ENCODE measurements around the gene MPL.
A peak's percentile ranks its signal among the peaks of the same experiment; 100 is the strongest.

The MPL gene

DNA sequence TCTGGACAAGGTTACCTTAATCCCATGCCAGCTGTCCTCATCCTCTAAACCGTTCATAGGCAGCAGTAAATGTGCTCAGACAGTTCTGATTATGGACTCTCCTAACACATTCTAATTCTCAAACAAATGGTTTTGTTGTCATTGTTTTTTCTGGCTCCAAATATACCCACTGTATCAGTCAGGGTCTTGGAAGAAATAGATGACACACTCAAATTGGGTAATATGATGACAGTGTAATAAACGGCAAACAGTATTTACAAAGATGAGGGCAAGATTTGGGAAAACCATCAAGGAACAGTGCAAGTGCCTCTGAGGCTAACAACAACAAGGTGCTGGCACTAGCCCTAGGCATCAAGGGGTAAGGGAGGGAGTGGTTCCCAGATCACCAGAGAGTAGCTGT lies 16.9 kb downstream of the MPL start:
- no peak for TF ChIP-seq CTCF (IDR thresholded peaks at IDR 0.05; ENCODE audit: low read depth, low read length)
- no peak for DNase-seq (ENCODE audit: extremely low read depth, low read depth)

DNA sequence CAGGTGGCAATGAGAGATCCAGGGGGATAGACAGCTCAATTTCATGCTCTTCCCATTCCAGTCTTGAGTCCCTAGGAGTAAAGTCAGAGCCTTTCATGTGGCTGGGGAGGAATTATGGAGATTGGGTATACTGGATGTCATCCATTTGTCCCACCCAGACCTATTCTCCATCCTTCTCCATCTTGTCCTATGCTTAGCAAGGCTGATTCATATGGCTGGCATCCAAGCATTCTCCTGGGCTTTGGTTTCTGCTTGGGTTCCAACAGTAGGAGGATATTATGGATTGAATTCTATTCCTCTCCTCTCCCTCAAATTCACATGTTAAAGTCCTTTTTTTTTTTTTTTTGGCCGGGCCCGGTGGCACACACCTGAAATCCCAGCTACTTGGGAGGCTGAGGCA lies 17.3 kb downstream of the MPL start:
- no peak for TF ChIP-seq CTCF (IDR thresholded peaks at IDR 0.05; ENCODE audit: low read depth, low read length)

GRCh38 chr1:43357251-43357650 lies 19.6 kb downstream of the MPL start:
- no peak for TF ChIP-seq CTCF (IDR thresholded peaks at IDR 0.05; ENCODE audit: low read depth, low read length)
- DNase-seq (ENCODE audit: extremely low read depth, low read depth): no peak

More for the DNA sequence above, 17.3 kb downstream of the MPL start:
- no peak for DNase-seq (ENCODE audit: extremely low read depth, low read depth)

GRCh38 chr1:43358121-43358745 lies 20.6 kb downstream of the MPL start:
- DNase-seq (ENCODE audit: extremely low read depth, low read depth): no peak
- peak; percentile 39 for TF ChIP-seq CTCF (IDR thresholded peaks at IDR 0.05; ENCODE audit: low read depth, low read length)

- peak; percentile 80 for DNase-seq (ENCODE audit: extremely low read depth, low read depth)
- no peak for TF ChIP-seq CTCF (IDR thresholded peaks at IDR 0.05; ENCODE audit: low read depth, low read length)
Observed at GRCh38 chr1:43358746-43359693, 21.4 kb downstream of the MPL start, which contains the start of gene CDC20. Gene CDC20, plus strand, starts transcription at chr1:43358981. Its CDS starts 235 bp downstream, at chr1:43359216.

- TF ChIP-seq CTCF (IDR thresholded peaks at IDR 0.05; ENCODE audit: low read depth, low read length): no peak
- DNase-seq (ENCODE audit: extremely low read depth, low read depth): no peak
Observed at GRCh38 chr1:43359696-43360095, 22.1 kb downstream of the MPL start.

GRCh38 chr1:43360616-43361015 lies 23.0 kb downstream of the MPL start:
- DNase-seq (ENCODE audit: extremely low read depth, low read depth): no peak
- TF ChIP-seq CTCF (IDR thresholded peaks at IDR 0.05; ENCODE audit: low read depth, low read length): no peak

Measured in AG09319 (cell line).